ENCODE data around the gene C16orf96. TPM values are rescaled to one million over a fixed set of nuclear protein-coding genes. Genes with fewer than 3 reads are reported as not detected.
A peak's percentile ranks its signal among the peaks of the same experiment; 100 is the strongest.

Gene C16orf96
- total and polyA plus RNA-seq, 2 of the 13 experiments (the other 11 are each of a cell fraction or from before 2014, with no cell fraction given) = 0.03 TPM; not detected in 1

DNA sequence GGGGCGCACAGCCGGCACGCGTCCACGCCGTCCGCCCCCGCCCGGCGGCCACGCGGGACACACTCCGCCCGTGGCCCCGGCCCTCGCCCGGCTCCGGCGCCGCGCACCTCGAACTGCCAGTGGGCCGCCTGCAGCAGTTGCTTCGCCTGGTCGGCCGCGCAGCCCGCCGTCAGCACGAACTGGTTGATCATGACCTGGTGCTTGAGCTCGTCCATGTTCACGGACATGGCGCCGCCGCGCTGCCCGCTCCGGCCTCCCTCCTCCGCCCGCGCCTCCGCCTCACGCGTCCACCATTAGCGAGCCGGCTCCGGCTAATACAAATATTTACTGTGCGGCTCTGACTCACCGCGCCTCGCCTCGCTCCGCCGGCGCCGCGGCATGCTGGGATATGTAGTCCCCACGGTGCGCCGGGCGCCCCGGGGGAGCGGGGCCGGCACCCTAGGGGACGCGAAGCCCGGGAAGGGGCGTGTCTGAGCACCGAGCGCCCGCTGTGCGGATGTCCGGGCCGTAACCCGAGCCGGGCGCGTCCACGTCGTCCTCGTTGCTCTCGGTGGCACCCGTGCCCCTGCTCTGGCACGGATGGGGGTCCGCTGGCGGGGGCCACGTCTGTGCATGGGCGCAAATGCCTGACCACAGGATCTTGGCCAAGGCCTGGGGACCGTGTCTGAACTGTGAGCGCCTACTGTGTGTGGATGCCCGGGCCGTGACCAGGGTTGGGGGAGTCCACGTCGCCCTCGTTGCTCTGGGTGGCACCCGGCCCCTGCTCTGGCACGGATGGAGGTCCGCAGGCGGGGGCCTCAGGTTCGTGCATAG is 58.6 kb downstream of the C16orf96 start, which contains the start of gene UBALD1 (continued):
- TF ChIP-seq, protein P1, sequence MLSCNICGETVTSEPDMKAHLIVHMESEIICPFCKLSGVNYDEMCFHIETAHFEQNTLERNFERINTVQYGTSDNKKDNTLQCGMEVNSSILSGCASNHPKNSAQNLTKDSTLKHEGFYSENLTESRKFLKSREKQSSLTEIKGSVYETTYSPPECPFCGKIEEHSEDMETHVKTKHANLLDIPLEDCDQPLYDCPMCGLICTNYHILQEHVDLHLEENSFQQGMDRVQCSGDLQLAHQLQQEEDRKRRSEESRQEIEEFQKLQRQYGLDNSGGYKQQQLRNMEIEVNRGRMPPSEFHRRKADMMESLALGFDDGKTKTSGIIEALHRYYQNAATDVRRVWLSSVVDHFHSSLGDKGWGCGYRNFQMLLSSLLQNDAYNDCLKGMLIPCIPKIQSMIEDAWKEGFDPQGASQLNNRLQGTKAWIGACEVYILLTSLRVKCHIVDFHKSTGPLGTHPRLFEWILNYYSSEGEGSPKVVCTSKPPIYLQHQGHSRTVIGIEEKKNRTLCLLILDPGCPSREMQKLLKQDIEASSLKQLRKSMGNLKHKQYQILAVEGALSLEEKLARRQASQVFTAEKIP (CRISPR knock-in tag; IDR thresholded peaks at IDR 0.05; ENCODE audit: borderline replicate concordance) = no peak
- TF ChIP-seq NFATC3 (CRISPR knock-in tag; IDR thresholded peaks at IDR 0.05) (no peak), ZNF337 (CRISPR knock-in tag; IDR thresholded peaks at IDR 0.05; ENCODE audit: borderline replicate concordance, low read depth) (0 out of 2 replicates have a peak, but pooled peaks have one; percentile 65), ZNF567 (CRISPR knock-in tag; IDR thresholded peaks at IDR 0.05; ENCODE audit: borderline replicate concordance) (no peak), ZFP1 (CRISPR knock-in tag; IDR thresholded peaks at IDR 0.05) (no peak), SP5 (CRISPR knock-in tag; IDR thresholded peaks at IDR 0.05; ENCODE audit: borderline replicate concordance, low read depth) (peak; percentile 20; the same call in 1 of the 2 replicates), ARNT (IDR thresholded peaks at IDR 0.05) (no peak), ZNF709 (CRISPR knock-in tag; IDR thresholded peaks at IDR 0.05) (no peak; the same call in 1 of the 2 replicates), HOXD1 (CRISPR knock-in tag; IDR thresholded peaks at IDR 0.05) (peak; percentile 91), GLI4 (CRISPR knock-in tag; IDR thresholded peaks at IDR 0.05; ENCODE audit: borderline replicate concordance) (no peak), ZNF7 (CRISPR knock-in tag; IDR thresholded peaks at IDR 0.05) (no peak), SP2 (CRISPR knock-in tag; IDR thresholded peaks at IDR 0.05) (peak; percentile 66), KDM4B (CRISPR knock-in tag; IDR thresholded peaks at IDR 0.05) (no peak), ZNF639 (CRISPR knock-in tag; conservative IDR thresholded peaks at IDR 0.05) (peak; percentile 99), ZBTB33 (CRISPR knock-in tag; IDR thresholded peaks at IDR 0.05) (no peak), ZNF780A (CRISPR knock-in tag; IDR thresholded peaks at IDR 0.05) (no peak), HOMEZ (CRISPR knock-in tag; IDR thresholded peaks at IDR 0.05; ENCODE audit: low read depth) (no peak), SP1 (IDR thresholded peaks at IDR 0.05) (no peak), SP1 (CRISPR knock-in tag; IDR thresholded peaks at IDR 0.05) (peak; percentile 62; the same call in 1 of the 2 replicates), E2F5 (CRISPR knock-in tag; conservative IDR thresholded peaks at IDR 0.05) (no peak), FOXA1 (IDR thresholded peaks at IDR 0.05) (peak; percentile 52; the same call in 1 of the 2 replicates), FOXA1 (CRISPR knock-in tag; IDR thresholded peaks at IDR 0.05) (peak; percentile 92), PCBP1 (IDR thresholded peaks at IDR 0.05; ENCODE audit: borderline replicate concordance, low read depth, low read length) (no peak), NR2F1 (CRISPR knock-in tag; IDR thresholded peaks at IDR 0.05) (no peak), ZNF207 (IDR thresholded peaks at IDR 0.05; ENCODE audit: borderline replicate concordance) (no peak)

All from HepG2 (cell line).